ENCODE measurements around the gene BCAS3.

- TF ChIP-seq EZH2 (IDR thresholded peaks at IDR 0.05; ENCODE audit: insufficient read depth, low read length) (no peak), CTCF (IDR thresholded peaks at IDR 0.05; ENCODE audit: insufficient read depth, low read depth, low read length) (no peak)
These were observed 736.7 kb downstream of the BCAS3 start for GRCh38 chr17:61414141-61414935.
